Dendritic cell treated with granulocyte-macrophage colony-stimulating factor and Interleukin-4, amounts not matched to agents 40 ng/mL and 50 ng/mL, for 4 days (primary cell): ENCODE measurements around the gene UNC5C.

Experiments used
- H3K27ac Mint-ChIP-seq: one replicate; pipeline ENCODE4 v1.8.0; 2022; ENCODE audit warnings: mild to moderate bottlenecking, mixed read lengths
- H3K27me3 Mint-ChIP-seq: one replicate; pipeline ENCODE4 v1.8.0; 2022; ENCODE audit warnings: mild to moderate bottlenecking, mixed read lengths
- H3K36me3 Mint-ChIP-seq: one replicate; pipeline ENCODE4 v1.8.0; 2022; ENCODE audit warnings: low read depth, mixed read lengths
- H3K4me1 Mint-ChIP-seq: one replicate; pipeline ENCODE4 v1.8.0; 2022; ENCODE audit warnings: low read depth, mixed read lengths
- H3K4me3 Mint-ChIP-seq: one replicate; pipeline ENCODE4 v1.8.0; 2022; ENCODE audit warnings: mild to moderate bottlenecking, moderate library complexity, mixed read lengths
- H3K9me3 Mint-ChIP-seq: one replicate; pipeline ENCODE4 v1.8.0; 2022; ENCODE audit warnings: mixed read lengths
- intact Hi-C: fragments of 100-400 bp; cut with micrococcal nuclease; formaldehyde crosslinking; loops from one replicate; pipeline ENCODE4 v1.15.0; 2022

UNC5C gene

GRCh38 chr4:95499291-95499696, 49.5 kb downstream of the UNC5C start:
- intact Hi-C loops = no loop called here
- H3K4me1 Mint-ChIP-seq = no peaks in the 10 kb centered on the region
- no peak overlapping the region for H3K4me3 Mint-ChIP-seq
- H3K27me3 Mint-ChIP-seq = no peaks in the 10 kb centered on the region
- H3K9me3 Mint-ChIP-seq = no peaks in the 10 kb centered on the region
- H3K36me3 Mint-ChIP-seq = no peaks in the 10 kb centered on the region
- no peak overlapping the region for H3K27ac Mint-ChIP-seq

GRCh38 chr4:95494186-95494585, 54.6 kb downstream of the UNC5C start:
- Mint-ChIP-seq H3K36me3 (no peaks in the 10 kb centered on the region), H3K9me3 (peaks cover 5% of the 10 kb centered on the region), H3K27ac (no peak overlapping the region), H3K27me3 (no peaks in the 10 kb centered on the region), H3K4me1 (no peaks in the 10 kb centered on the region), H3K4me3 (no peak overlapping the region)
- intact Hi-C loops = no loop called here

GRCh38 chr4:95478679-95479078, 70.1 kb downstream of the UNC5C start:
- intact Hi-C loops = no loop called here
- H3K36me3 Mint-ChIP-seq = no peaks in the 10 kb centered on the region

GRCh38 chr4:95476121-95476520, 72.7 kb downstream of the UNC5C start:
- Mint-ChIP-seq H3K4me3 (no peak overlapping the region), H3K4me1 (no peaks in the 10 kb centered on the region), H3K36me3 (no peaks in the 10 kb centered on the region), H3K9me3 (peaks cover 21% of the 10 kb centered on the region), H3K27me3 (no peaks in the 10 kb centered on the region), H3K27ac (no peak overlapping the region)
- intact Hi-C loops = no loop called here

More at GRCh38 chr4:95478679-95479078, 70.1 kb downstream of the UNC5C start:
- no peaks in the 10 kb centered on the region for H3K4me1 Mint-ChIP-seq
- peaks cover 21% of the 10 kb centered on the region for H3K9me3 Mint-ChIP-seq
- no peak overlapping the region for H3K27ac Mint-ChIP-seq
- no peaks in the 10 kb centered on the region for H3K27me3 Mint-ChIP-seq
- H3K4me3 Mint-ChIP-seq = no peak overlapping the region

- no peak overlapping the region for H3K4me3 Mint-ChIP-seq
- H3K4me1 Mint-ChIP-seq = no peaks in the 10 kb centered on the region
These were observed 76.2 kb downstream of the UNC5C start for GRCh38 chr4:95472534-95472933.

GRCh38 chr4:95470622-95471021, 78.2 kb downstream of the UNC5C start:
- Mint-ChIP-seq H3K4me1 (no peaks in the 10 kb centered on the region), H3K9me3 (peaks cover 17% of the 10 kb centered on the region), H3K4me3 (no peak overlapping the region), H3K27ac (no peak overlapping the region), H3K36me3 (no peaks in the 10 kb centered on the region), H3K27me3 (no peaks in the 10 kb centered on the region)
- intact Hi-C loops = no loop called here

More at GRCh38 chr4:95472534-95472933, 76.2 kb downstream of the UNC5C start:
- no peaks in the 10 kb centered on the region for H3K36me3 Mint-ChIP-seq
- peaks cover 17% of the 10 kb centered on the region for H3K9me3 Mint-ChIP-seq
- no peak overlapping the region for H3K27ac Mint-ChIP-seq
- intact Hi-C loops = no loop called here
- H3K27me3 Mint-ChIP-seq = no peaks in the 10 kb centered on the region

GRCh38 chr4:95469617-95470016, 79.2 kb downstream of the UNC5C start:
- intact Hi-C loops = no loop called here
- H3K4me1 Mint-ChIP-seq = no peaks in the 10 kb centered on the region
- no peaks in the 10 kb centered on the region for H3K36me3 Mint-ChIP-seq
- H3K27me3 Mint-ChIP-seq = no peaks in the 10 kb centered on the region
- no peak overlapping the region for H3K4me3 Mint-ChIP-seq
- no peak overlapping the region for H3K27ac Mint-ChIP-seq
- peaks cover 11% of the 10 kb centered on the region for H3K9me3 Mint-ChIP-seq

GRCh38 chr4:95466791-95467190, 82.0 kb downstream of the UNC5C start:
- intact Hi-C loops = no loop called here
- no peak overlapping the region for H3K27ac Mint-ChIP-seq
- H3K4me1 Mint-ChIP-seq = no peaks in the 10 kb centered on the region
- H3K9me3 Mint-ChIP-seq = peaks cover 8% of the 10 kb centered on the region
- H3K27me3 Mint-ChIP-seq = no peaks in the 10 kb centered on the region
- H3K36me3 Mint-ChIP-seq = no peaks in the 10 kb centered on the region
- H3K4me3 Mint-ChIP-seq = no peak overlapping the region

- H3K27ac Mint-ChIP-seq = no peak overlapping the region
- H3K9me3 Mint-ChIP-seq = peaks cover 8% of the 10 kb centered on the region
- no peaks in the 10 kb centered on the region for H3K4me1 Mint-ChIP-seq
- intact Hi-C loops = no loop called here
- no peaks in the 10 kb centered on the region for H3K36me3 Mint-ChIP-seq
- no peaks in the 10 kb centered on the region for H3K27me3 Mint-ChIP-seq
- H3K4me3 Mint-ChIP-seq = no peak overlapping the region
These were observed 83.8 kb downstream of the UNC5C start for GRCh38 chr4:95465010-95465409.

GRCh38 chr4:95462921-95463320, 85.9 kb downstream of the UNC5C start:
- Mint-ChIP-seq H3K27me3 (no peaks in the 10 kb centered on the region), H3K36me3 (no peaks in the 10 kb centered on the region), H3K27ac (no peak overlapping the region), H3K9me3 (peaks cover 7% of the 10 kb centered on the region), H3K4me1 (no peaks in the 10 kb centered on the region), H3K4me3 (no peak overlapping the region)
- intact Hi-C loops = no loop called here

GRCh38 chr4:95457353-95457752, 91.4 kb downstream of the UNC5C start:
- peaks cover 17% of the 10 kb centered on the region for H3K9me3 Mint-ChIP-seq
- no peaks in the 10 kb centered on the region for H3K36me3 Mint-ChIP-seq
- no peak overlapping the region for H3K4me3 Mint-ChIP-seq
- no peaks in the 10 kb centered on the region for H3K4me1 Mint-ChIP-seq
- H3K27ac Mint-ChIP-seq = no peak overlapping the region
- H3K27me3 Mint-ChIP-seq = no peaks in the 10 kb centered on the region
- intact Hi-C loops = no loop called here

GRCh38 chr4:95450294-95450693, 98.5 kb downstream of the UNC5C start:
- Mint-ChIP-seq H3K4me3 (no peak overlapping the region), H3K36me3 (no peaks in the 10 kb centered on the region), H3K4me1 (no peaks in the 10 kb centered on the region), H3K27me3 (no peaks in the 10 kb centered on the region), H3K27ac (no peak overlapping the region), H3K9me3 (peaks cover 11% of the 10 kb centered on the region)
- intact Hi-C loops = no loop called here

GRCh38 chr4:95446173-95446572, 102.6 kb downstream of the UNC5C start:
- Mint-ChIP-seq H3K4me1 (no peaks in the 10 kb centered on the region), H3K4me3 (no peak overlapping the region), H3K9me3 (no peaks in the 10 kb centered on the region), H3K27me3 (no peaks in the 10 kb centered on the region), H3K36me3 (no peaks in the 10 kb centered on the region), H3K27ac (no peak overlapping the region)
- intact Hi-C loops = no loop called here

GRCh38 chr4:95445251-95445650, 103.5 kb downstream of the UNC5C start:
- H3K4me1 Mint-ChIP-seq = no peaks in the 10 kb centered on the region
- H3K27me3 Mint-ChIP-seq = no peaks in the 10 kb centered on the region
- intact Hi-C loops = no loop called here
- H3K4me3 Mint-ChIP-seq = no peak overlapping the region
- no peaks in the 10 kb centered on the region for H3K36me3 Mint-ChIP-seq
- H3K9me3 Mint-ChIP-seq = no peaks in the 10 kb centered on the region
- H3K27ac Mint-ChIP-seq = no peak overlapping the region

- no peaks in the 10 kb centered on the region for H3K9me3 Mint-ChIP-seq
- H3K4me3 Mint-ChIP-seq = no peak overlapping the region
- no peaks in the 10 kb centered on the region for H3K36me3 Mint-ChIP-seq
- H3K4me1 Mint-ChIP-seq = no peaks in the 10 kb centered on the region
- intact Hi-C loops = no loop called here
- H3K27ac Mint-ChIP-seq = no peak overlapping the region
- H3K27me3 Mint-ChIP-seq = no peaks in the 10 kb centered on the region
These were observed 104.0 kb downstream of the UNC5C start for GRCh38 chr4:95444812-95445211.
